ENCODE data around the gene OAF.

The OAF gene

DNA sequence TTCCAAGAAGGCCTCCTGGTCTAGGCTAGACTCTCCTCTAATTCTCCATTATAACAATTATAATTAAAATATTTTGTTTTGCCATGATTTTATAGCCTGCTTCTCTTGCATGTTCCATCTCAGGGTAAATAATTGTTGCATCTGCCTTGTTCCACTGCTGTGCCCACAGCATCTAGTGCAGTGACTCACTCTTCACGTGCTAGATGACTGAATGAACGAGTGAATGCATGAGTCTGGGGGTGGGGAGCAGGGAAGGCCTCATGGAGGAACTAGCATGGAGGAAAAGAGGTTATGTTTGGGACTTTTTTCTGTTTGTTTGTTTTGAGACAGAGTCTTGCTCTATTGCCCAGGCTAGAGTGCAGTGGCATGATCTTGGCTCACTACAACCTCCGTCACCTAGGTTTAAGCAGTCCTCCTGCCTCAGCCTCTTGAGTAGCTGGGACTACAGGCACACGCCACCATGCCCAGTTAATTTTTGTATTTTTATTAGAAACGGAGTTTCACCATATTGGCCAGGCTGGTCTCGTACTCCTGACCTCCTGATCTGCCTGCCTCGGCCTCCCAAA lies 5.2 kb upstream of the OAF start:
- DNase-seq, result no peak

DNA sequence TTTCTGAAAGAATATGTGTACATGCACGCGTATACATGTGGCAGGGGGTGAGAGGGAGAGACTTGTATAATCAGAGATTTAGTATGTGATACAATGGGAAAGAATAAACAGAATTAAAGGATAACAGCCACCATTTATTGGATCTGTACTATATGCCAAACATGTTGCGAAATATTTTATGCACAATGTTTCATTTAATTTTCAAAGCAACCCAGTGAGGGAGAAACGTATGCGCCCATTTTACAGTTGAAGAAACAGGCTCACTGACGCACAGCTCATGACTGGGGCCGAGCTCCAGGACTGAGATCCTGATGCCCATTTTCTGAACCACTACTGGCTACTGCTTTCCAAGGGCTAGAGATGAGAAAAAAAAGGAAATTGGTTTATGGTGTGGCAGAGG lies 3.3 kb upstream of the OAF start:
- no peak for DNase-seq

DNA sequence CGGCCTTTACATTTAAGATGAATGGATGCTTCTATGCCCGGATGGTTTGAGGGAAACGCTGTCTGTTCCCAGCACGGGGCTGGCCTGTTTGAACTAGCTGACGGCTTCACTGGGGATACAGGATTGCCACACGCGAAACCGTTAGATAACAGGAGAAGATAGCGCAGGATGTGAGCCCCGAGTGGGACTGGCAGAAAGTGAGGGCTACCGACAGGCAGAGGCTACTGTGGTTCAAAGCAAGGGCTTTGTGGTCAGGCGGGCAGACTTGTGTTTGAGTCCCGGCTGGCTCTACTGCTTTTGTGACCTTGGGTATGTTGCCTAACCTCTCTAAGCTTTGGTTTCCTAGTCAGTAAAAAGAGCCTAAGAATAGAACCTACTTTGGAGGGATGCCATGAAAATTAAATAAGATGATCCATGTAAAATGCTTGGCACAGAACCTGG lies 2.8 kb upstream of the OAF start:
- DNase-seq, result no peak

DNA sequence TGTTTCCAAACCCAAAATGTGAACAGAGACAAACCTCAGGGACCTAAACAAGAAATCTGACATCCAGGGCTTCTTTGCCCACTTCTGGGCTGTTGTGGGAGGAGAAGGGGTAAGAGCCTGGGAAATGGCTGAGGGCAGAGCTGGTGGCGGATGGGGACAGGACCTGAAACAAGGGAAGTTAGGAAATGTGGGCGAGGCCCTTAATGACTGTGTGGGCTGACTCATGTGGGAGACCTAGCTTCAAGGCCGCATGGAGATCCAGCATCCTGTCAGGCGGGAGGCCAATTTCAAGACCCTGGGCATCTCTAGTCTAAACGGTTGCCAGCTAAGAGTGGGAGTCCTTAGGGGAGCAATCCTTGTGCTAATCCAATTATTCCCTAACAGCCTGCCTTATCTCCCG lies 2.1 kb upstream of the OAF start:
- no peak for DNase-seq

DNA sequence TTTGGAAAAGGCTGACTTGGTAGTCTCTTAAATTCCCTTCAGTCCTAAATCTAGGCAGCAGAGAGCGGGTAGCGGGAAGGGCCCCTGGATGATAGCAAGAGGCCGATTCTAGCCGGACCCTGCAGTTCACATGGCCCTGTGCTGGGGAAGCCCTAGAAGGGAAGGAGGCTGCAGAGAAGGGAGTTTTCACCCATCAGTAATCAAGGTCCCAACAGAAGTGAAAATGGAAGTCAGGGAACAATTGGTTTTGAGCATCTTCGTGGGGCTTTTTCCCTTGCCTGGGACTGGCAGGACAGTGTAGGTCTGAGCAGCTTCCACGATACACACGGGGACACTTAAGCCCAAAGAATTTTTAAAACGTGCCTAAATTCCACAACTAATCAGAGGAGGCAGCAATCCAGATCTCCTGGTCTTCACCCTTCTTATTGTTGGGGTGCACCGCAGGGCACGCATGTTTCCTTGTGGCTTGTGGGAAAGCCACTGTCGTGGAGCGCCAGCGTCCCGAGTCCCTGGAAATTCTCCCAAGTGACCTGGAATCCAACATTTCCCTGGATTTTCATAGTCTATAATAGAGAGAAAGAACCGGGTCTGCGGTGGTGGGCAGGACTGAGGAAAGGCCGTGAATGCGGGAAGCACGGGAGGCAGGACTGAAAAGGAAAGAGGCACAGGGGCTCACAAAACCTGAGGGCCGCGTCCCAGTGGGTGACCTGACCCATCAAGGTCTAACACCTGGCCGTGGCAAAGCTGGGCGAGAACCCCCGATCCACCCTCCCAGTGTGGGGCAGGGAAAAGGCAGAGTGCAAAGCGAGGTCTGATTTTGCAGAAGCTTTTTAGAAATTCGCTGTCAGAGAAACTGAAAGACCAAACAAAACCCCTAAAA lies 846 bp upstream of the OAF start:
- no peak for DNase-seq

DNA sequence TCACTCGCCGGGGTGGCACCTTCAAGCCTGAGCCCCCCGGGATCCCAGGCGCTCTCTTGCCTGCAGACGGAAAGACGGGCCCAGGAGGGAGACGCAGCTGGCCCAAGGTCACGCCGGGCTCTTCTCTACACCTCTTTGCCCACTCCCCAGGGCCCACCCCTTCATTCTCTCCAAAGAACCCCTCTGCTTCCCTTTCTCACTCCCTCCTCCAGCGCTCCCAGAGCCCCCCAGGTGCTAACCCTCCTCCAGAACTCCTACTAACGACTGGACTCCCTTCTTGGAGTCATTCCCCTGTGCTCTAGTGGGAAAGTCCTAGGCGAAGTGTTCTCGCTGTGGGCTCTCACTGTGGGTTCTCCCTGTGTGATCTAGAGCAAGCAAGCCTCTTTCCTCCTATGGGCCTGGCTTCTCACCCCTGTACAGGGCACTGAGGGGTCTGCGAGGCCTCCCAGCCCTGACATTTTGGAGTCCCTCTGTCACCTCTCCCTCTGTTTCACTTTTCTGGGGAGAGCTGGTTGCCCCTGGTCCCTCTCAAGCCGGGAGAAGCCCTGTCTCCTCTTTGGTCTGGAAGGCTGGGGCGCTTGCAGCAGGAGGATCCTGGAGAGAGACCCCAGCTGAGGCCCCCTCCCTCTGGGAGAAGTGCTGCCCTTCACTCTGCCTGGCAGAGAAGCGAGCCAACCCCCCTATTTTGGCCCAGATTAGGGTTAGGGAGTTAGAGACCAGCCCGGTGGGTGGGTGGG lies 858 bp downstream of the OAF start:
- no peak for DNase-seq

DNA sequence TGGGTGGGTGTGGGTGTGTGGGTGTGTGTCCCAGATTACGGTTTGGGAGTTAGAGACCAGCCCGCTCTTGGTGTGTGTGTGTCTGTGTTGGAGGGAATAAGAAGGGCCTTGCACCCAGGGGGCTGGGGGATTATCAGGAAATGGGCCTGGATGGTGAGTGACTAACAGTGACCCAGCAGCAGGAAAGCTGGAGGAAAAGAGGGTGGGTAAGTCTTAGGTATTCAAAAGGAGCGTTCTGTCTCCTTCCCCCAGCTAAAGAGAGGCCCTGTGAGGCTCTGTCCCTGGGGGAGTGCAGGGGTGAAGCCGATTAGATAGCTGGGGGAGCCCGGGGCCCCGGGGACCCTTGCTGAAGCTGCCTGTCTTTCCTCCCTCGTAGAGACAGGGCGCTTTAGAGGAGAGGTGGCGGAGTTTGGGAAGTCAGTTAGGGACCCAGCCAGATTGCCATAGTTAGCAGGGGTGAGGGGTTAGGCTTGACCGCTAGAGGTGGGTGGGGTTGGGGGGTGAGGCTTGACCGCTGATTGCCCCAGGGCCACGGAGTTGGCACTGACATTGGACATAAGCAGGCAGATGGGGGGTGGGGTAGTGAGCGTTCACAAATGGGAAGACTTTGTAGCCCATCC lies 1.5 kb downstream of the OAF start:
- DNase-seq, result no peak

DNA sequence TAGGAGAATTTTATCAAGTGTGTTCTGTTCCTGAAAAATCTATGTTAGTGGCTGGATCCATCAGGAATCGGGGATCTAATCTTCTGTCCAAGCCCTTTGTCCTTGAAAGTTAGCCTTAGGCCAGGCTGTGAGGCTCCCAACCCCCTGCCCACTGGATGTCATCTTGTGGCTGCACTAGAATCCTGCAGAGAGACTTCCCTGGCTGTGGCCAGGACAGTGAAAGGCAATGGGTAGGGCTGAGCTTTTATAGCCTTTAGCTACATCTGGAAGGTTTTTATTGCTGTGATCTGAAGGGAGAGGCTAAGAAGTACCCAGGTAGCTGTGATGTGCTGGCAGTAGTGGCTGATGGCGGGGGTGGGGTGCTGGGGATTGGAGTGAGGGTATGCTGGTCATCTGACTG lies 2.1 kb downstream of the OAF start:
- no peak for DNase-seq

DNA sequence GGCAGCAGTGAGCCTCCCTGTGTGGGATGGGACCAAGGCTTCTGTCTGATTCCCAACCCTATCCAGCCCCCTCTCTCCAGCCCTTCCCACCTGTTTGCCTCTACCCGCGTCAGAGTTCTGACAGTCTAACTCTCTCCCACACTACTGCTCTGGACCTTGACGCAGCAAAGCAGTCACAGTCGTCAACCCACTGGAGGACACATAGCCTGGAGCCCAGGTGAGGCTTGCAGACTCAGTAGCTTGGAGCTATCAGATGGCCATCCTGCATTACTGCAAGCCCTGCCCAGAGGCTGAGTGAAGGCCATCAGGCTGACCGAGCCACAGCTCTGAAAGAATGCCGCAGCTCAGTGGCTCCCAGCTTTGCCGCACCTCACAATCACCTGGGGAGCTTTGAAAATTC lies 3.7 kb downstream of the OAF start:
- no peak for DNase-seq

DNA sequence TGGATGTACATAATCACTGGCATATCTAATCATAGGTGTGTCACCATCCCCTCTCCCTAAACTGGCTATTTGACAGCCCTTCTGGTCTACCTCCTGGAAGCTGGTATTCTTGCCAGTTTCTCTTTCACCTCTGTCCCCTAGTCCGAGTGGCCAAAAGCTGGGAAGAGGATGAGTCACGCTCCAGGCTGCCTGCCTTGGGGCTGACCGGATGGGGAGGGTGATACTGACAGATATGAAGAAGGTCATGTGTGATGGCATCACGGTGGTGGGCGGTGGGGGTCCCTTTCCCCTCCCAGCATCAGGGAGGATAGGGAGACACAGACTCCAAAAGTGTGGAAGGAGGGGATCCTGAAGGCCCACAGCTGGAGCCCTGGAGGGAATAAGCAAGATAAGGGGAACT lies 4.8 kb downstream of the OAF start:
- DNase-seq, result no peak

DNA sequence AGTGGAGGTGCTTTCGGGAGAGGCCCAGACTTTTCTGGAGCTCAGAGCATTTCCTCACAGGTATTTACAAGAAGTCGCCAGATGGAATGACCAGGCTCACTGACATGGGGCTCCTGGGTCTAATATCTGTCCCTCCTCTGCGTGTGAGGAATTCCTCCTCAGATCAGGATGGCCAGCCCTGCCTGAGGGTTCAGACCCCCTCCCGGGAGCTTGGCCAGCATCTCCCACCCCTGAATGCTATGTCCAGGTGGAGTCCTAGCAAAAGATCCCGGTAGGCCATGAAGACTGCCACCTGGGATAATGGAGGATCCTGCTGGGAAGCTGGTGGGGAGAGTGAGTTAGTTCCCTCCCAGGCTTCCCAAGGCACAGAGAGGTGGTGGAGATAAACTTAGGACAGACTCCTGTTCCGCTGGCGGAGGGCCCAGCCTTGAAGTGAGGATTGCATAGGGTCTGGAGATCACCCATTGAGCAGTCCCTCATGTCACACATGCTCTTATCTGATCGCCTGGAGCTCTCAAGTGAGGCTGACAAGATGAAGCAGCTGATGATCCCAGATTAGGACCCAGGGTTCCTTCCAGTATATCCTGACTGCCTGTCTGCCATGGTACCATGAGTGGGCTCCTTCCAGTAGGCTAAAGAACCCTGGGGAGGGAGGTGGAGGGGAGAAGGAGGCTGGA lies 5.7 kb downstream of the OAF start:
- DNase-seq, result no peak

DNA sequence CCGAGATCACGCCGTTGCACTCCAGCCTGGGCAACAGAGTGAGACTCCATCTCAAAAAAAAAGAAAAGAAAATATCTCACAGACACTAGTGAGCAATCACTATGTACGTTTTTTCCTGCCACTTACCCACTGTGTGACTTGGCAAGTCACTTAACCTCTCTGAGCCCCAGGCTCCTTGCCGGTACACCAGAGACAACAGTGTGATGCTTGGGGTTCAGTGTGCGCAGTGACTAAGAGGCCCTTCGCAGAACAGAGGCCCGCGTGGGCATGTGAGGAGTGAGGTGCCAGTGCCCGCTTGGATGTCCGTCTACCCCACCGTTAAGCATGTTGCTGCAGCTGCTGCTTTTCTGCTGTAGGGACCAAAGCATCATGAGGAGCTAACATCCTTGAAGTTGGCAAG lies 6.7 kb downstream of the OAF start:
- no peak for DNase-seq

DNA sequence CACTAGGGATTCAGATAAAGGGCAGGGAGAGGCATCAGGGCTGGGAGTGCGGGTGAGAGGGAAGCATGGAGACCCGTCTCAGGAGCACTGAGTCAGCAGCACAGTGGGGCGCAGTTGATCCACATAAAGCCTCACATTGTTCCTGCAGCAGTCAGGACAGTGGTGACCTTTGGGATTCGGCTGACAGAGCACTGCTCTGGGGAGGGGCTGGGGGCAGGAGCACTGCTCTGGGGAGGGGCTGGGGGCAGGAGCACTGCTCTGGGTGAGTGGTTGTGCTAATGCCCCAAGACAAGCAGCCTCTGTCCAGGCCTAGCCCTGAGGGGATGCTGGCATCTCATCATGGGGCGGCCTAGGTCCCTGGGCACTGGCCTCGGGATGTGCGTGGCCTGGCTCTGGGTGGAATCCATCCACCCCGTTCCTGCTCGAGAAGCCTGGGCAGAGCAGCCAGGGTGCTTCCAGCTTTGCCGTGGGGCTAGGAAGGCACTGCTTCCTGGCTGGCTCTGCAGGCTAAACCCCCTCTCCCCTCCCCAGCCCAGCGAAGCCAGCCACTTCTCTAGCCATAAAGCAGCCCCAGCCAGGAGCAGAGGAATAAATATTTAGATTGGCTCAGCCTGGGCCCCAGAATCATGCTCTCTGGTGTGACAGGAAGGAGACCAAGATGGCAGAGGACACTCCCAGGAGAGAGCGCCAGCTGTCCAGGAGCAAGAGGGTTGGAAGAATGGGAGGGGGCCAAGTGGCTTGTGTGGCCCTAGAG lies 7.3 kb downstream of the OAF start:
- DNase-seq, result no peak

DNA sequence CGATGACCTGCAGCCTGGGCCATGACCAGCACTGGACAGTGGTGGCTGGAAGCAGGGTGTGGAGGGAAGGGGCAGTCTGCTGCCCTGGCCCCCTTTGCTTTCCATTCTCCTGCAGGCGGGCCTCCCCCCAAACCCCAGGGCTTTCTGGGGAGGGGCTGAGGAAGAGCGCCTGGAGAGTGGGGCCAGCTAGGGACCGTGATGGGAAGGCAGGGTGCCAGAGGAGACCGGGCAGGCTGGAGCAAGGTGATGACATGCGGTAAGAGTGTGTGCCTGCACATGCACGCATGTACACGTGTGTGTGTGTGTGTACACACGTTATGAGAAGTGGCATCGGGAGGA lies 7.8 kb downstream of the OAF start:
- no peak for DNase-seq

DNA sequence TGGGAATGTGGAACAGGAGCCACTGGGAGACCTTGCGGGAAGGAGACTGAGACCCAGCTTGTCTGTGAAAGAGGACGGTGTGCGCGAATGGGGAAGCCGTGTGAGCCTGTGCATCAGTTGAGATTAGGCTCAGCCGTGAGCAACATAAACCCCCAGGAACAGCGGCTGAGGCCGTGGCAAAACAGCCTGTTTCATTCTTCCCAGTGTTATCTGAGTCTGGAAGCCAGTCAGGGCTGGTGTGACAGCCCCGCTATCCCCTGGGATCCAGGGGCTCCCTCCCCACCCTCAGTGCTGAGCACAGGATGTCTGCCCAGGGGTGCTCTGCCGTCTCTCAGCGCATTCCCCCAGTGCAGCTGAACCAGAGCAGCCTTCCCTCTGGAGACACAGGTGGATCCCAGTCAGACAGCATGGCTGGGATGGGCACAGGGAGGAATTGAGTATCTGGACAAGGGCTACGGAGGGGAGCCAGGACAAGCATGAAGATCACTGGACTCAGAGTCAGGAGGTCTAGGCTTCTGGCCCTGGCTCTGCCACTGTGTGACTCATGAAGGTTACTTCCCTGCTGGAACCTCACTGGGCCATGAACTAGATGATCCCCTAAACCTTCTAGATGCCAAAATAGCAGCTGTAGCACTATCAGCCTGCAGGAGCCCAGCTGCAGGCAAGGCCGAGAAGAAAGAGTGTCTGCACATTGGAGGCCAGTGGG lies 8.6 kb downstream of the OAF start:
- no peak for DNase-seq

DNA sequence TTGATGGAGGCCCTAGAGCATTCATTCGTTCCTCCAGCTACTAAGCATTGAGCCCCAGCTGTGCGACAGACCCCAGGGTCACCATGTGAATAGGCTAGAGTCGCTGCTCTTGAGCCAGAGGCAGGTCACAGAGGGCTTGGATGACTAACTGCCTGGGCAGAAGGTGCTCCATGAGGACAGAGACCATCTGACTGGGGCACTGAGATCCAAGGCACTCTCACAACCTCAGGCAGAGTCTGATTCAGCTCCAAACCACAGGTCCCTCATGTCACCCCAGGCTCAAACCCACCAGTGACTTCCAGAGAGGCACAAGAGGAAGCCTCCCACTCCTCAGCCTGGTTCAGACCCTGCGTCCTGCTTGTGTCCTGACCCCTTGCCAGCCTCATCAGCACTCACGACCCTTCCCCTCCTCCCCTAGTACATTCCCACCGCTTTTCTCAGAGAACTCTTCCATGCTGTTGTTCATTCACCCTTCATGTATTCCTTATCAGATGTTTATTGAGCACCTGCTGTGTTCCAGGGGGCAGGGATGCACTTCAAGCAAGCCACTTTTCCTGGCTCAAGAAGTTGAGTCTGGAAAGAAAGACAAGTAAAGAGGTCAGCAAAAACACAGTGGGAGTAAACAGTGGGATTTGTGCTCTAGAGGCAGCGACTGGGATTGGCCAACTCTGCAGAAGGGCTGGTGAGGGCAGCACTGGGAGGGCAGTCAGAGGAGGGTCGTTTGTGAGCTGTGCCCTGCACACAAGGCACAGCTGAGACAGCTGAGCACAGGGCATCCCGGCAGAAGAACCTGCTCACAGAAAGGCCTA lies 9.3 kb downstream of the OAF start:
- no peak for DNase-seq

DNA sequence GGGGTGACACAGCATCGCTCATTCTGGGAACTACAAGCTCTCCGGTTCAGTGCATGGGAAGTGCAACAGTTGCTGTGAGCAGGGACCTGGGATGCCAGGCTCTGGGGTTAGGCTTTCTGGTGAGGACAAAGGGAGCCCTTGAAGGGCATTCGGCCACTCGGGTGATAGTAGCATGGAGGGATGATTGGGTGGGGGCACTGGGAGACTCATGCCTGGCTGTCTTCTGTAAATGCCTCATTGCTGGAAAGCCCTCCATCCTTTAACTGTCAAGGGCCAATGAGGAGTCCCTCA lies 9.9 kb downstream of the OAF start:
- DNase-seq, result no peak

DNA sequence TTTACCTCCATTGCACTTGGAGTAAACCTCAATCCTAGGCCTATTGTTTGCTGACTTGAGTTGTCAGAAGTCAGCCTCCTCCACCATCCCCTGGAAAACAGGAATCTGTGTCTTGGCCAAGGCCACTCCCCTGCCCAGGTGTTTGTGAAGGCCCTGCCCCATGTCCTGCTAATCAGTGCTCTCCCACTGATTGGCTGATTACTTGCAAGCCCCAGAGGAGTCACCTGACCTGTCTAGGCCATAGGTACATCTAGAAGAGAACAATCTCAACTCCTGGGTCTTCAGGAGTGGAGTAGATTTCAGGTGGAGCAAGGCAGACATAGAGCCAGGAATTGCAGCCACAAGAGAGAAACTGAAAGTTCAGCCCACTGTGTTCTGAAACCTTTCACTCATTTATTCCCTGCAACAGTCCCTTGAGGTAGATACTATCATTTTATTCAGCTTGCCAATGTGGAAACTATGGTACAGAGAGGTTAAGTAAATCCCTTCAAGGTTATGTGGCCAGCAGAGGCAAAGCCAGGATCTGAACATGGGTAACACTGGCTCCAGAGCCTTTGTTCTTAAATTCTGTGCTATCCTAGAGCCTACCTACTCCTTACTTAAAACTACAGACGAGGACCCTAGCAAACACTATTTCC lies 10.4 kb downstream of the OAF start:
- DNase-seq, result no peak

DNA sequence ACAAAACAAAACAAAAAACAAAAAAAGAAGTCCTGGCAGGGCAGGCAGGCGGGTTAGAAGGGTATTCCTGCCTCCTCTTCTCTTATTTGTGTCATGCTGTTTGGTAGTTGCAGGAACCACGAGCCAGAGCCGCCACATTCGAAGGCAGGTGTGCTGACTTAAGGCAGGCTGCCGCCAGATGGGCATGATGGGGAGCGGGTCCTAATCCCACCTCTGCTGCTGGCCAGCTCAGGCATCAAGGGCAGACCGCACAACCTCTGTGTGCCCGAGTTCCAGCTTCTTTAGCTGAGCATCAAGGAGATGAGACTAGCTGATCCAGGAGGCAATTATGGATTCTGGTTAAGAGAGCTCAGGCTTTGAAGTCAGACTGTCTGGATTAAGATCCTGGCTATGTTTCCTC lies 12.1 kb downstream of the OAF start:
- DNase-seq, result no peak

DNA sequence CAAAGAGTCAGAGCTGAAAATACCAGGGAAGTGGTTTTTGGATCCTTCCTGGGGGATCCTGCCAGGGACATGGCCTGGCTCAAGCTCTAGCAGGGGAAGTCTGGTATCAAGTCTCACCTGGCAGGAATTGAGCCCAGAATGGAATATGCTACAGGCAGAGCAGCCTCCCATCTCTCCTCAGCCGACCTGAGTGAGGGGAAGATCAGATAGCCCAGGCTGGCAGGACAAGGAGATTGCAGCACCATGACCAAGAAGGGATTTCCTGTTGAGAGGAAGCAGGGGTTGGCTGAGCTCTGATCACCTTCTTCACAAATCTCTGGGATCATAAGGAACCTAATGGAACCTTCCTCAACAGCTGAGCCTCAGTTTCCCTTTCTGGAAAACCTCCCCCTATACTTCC lies 13.0 kb downstream of the OAF start:
- no peak for DNase-seq

DNA sequence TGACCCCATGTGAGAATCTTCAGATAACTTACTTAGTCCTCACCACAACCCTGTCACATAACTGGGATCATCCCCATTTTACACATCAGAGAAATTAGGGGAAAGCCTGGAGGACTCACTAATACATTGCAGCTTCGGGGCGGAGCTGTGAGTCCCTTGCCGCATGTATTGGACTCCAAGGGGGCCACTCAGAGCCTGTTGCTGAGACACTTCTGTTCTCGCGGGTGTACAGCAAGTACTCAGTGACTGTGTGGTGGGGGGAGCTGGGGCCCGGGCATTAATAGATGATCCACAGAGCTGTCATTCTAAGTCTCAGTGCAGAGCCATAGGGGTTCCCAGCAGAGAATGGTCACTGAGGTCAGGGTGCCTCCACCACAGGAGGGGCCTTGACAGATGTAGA lies 13.5 kb downstream of the OAF start:
- no peak for DNase-seq

All from NCI-H510A treated with DMSO at 0.1 percent for 48 hours (cell line).